T-helper 9 cell (primary cell): ENCODE measurements around the gene SAMD14.
"Not testable (repeated sequence)": the region's sequence is repeated elsewhere in the genome, so short reads cannot be mapped to it uniquely, and the experiment has no call there.

Experiments used
- DNase-seq: peaks from one replicate; pipeline ENCODE4 v3.0.0-alpha.2; 2020

The SAMD14 gene

DNA sequence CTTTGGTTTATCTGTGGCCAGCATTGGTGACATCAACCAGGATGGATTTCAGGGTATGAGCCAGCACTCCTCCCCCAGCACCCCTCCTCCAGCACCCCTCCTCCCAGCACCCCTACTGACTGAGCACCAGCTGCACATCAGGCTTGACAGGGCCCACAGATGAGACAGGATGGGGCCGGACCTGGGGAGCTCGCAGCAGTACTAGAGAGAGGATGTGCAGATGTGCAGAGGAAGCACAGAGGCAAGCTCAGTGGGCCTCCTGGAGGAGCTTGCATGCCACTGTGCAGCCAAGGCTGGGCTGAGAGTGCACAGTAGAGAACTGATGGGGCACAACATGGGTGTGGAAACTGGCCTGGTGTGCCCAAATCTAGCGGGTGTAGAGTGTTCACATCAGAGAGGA lies 57.8 kb downstream of the SAMD14 start:
- no peak for DNase-seq

DNA sequence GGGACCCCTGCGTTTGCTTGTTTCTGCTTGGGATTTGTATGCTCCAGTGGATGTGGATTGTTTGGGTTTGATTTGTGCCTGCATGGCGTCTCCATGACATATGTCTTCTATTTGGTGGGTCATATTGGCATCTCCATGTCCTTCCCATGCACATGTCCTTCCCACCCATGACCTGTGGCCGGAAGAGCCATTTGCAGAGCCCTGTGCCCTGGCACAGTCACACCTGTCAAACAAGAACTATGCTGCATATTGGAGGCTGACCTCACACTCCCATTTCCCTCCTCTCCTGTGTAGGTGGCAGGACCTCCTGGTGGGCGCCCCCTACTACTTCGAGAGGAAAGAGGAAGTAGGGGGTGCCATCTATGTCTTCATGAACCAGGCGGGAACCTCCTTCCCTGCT lies 58.3 kb downstream of the SAMD14 start:
- no peak for DNase-seq

DNA sequence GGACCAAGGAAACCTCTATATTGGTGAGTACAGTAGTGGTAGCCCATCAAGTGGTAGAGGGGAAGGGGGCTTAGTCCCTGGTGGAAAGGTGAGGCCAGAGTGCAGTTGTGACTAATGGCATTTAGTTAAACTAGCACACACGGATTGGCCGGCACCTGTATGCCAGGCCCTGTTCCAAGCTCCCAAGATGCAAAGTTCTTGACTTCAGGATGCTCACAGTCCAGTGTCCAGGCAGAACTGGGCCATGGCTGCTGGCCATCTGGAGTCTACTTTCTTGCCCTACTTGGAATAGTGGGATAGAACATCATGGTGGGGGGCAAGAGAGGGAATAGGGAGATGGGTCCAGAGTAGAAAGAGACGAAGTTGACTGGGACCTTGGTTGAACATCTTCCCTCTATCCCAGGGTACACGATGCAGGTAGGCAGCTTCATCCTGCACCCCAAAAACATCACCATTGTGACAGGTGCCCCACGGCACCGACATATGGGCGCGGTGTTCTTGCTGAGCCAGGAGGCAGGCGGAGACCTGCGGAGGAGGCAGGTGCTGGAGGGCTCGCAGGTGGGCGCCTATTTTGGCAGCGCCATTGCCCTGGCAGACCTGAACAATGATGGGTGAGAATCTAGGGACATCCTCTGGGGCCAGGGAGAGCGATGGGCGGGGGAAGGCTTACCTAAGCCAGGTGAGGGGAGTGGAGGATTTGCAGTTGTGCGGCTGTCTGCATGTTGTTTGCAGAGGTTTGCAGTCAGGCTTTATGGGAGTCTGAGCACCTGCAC lies 58.9 kb downstream of the SAMD14 start:
- no peak for DNase-seq

DNA sequence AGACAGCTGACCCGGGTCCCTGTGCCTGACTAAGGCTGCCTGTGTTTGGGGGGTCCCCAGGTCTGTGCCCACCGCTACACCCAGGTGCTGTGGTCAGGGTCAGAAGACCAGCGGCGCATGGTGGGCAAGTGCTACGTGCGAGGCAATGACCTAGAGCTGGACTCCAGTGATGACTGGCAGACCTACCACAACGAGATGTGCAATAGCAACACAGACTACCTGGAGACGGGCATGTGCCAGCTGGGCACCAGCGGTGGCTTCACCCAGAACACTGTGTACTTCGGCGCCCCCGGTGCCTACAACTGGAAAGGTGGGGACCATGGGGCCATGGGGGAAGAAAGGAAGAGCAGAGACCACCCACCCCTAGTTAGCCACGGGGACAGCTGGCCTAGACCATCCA lies 62.0 kb downstream of the SAMD14 start:
- no peak for DNase-seq

DNA sequence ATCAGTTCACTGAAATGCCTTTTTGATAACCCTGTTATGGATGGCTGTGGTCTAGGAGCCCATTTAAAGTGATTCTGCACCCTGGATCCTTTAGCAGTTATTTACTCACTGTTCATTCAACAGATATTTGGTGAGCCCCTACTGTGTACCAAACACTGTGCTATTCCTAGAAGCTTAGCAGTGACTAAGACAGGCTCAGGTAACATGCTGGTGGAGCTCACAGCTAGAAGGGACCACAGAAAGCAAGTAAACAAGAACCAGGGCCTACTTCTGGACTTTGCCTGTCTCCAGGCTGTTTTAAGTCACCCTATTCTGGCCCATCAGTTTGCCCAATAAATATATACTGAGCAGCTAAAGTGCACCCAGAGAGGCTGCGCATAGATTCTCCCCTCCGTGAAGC lies 63.0 kb downstream of the SAMD14 start:
- no peak for DNase-seq

DNA sequence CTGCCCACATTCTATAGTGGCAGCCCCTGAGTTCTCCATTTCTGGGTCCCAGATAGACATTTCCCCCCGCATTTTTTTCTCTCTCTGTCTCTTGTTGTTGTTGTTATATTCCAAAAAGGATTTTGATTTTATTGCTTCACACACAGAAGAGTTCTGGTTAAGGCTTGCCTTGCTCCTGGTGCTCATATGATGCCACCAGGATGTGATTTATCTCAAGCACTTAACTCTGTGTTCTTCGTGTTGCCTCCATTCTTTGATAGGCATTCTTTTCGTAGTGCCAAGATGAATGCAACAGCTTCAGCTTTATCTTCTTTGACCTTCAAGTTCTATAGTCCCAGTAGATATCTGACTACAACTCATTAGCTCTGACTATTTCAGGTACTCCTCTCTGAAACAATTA lies 64.9 kb downstream of the SAMD14 start:
- DNase-seq, result no peak

DNA sequence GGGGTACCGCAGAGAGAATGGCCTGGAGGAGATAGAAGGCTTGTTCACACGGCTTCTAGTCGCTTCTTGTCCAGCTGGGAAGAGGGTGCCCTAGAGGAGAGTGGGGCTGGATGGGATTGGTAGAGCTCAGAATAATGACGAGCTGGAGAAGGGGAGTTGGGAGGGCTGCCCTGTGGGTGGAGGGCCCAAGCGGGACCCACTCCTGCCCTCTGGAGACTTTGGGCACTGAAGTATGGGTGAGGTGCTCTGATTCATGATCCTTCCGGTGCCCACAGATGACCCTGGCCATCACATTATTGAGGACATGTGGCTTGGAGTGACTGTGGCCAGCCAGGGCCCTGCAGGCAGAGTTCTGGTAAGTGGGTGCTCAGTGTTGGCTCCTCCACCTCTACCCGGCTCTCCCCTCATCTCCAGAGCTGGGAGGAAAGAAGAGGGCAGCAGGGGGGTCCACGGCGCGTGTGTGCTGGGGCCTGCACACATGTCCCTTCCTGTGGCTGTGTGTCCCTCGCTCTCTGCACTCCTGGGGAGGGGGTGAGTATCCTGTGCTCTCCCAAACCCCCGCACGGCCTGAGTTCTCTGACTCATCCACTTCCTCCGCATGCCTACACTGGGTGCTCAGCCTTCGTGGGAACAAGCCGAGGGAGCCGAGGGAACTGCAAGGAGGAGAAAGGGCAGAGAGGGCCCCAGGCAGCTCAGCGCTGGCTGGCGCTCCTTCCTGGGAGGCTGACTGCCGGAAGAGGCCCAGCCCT lies 65.5 kb downstream of the SAMD14 start:
- no peak for DNase-seq

DNA sequence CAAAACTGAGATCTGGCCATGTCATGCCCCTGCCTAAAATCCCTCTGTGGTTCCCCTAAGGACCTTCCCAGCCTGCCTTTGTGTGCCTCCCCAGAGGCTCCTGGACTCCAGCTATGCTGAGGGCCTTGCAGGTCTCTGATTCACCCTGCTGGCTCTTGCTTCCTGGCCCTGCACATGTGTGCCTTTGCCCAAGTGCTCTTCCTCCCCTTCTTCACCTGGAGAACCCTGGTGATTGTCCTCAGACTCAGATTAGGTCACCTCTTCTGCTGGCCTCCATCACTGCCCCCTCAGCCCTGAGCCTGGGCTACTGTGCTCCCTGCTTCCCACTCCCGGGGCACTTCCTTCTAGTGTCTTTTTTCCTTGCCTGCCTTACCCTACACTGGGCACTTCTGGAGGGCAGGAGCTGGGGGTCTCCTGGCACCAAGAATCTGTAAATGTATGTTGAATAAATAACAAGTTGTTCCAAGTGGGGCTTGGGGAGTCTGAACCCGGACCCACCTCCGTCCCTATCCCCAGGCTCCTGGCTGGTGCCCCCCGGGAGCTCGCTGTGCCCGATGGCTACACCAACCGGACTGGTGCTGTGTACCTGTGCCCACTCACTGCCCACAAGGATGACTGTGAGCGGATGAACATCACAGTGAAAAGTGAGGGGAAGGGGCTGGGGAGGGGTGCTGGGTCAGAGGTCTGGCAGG lies 66.3 kb downstream of the SAMD14 start:
- no peak for DNase-seq

DNA sequence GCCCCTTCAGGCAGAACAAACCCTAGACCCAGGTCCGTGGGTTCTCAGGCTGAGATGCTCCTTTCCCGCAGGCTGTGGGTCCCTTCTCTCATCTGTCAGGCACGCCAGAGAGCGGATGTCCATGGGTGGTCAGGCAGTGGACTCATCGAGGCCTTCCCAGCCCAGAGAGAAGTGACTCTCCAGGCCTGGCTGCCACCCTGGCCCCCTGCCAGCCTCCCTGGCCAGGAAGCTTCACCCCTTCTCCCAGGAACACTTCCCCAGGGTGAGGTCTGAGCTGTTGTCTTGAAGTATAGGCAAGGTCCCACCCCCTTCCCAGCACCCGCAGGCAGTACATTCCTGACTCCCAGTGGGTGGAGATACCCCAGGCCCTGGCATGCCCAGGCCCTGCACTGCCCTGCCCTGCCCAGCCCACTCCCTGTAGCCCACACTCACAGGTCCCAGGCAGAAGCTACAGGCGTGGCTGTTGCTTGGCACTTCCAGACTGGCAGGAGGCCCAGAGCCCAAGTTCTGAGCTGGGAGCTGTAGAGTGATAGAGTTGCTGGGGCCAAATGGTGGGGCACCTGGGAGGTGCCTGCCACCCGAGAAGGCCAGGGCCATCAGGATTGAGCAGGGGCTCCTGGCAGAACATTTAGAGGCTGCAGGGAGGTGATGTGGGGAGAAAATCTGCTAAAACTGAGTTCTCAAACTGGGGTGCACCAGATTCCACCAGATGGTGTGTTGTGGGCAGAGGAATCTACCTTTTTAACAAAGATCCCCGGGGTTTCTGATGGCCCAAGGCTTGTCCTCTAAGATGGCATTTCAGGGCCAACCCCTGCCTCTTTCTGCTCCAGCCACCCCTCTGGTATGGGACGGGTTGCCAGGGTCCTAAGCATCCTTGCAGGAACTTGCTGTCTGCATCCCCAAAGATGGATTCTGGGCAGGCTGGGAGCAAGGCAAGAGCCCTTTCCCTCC lies 67.4 kb downstream of the SAMD14 start:
- no peak for DNase-seq

DNA sequence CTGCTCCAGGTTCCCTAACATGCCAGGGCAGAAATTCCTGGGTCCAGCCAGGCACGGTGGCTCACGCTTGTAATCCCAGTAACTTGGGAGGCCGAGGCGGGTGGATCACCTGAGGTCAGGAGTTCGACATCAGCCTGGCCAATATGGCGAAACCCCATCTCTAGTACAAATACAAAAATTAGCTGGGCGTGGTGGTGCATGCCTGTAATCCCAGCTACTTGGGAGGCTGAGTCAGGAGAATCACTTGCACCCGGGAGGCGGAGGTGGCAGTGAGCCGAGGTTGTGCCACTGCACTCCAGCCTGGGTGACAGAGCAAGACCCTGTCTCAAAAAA lies 68.3 kb downstream of the SAMD14 start:
- DNase-seq, result not testable (repeated sequence)

DNA sequence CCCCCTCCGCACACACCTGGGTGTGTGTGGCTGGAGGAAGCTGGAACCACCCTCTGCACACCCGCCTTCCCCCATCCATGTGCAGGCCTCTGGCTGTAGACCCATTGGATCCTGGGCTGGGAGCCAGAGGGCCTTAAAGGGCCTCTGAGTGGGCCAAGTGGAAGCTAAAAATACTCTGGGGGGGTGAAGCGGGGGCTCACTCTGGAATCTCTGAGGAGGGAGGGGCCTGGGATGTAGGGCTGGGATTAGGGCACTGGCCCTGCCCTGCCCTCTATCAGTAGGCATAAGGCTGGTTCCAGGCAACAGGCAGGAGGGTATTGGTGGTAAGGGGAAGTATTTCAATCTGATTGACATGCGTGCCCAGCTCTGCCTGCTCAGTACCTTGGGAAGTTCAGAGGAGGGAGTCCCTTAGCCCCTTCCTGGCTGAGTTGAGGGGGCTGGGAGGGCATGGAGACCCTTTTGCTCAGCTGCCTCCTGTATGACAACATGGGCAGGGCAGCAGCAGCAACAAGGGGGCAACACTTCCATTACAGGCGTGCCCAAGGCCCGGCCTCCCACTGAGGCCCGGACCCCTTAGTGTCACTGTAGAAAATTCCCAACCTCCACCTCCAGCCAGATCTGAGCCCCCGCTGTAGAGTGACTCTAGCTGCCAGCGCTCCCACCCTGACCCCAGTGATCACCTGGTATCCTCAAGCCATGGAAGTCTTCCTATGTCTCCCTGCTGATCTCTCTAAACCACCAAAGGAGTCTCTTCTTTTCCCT lies 68.8 kb downstream of the SAMD14 start:
- no peak for DNase-seq
